ENCODE measurements around the gene ARHGDIG.
"Not testable (repeated sequence)": the region's sequence is repeated elsewhere in the genome, so short reads cannot be mapped to it uniquely, and the experiment has no call there.

The ARHGDIG gene

DNA sequence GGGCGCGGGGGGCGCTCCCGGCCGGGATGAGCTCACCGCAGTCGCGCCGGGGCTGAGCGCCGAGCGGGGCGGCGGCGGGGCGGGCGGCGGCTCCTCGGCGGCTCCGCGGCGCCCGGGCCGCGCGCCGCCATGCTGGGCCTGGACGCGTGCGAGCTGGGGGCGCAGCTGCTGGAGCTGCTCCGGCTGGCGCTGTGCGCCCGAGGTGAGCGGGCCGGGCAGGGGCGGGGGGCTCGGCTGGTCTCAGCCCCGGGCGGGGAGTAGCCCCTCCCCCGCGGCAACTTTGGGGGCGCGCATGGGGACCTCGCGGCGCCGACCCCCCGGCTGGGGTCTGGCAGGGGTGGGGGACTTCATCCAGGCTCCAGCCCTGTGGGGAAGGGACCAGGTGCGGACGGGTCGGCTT is at the start of gene ARHGDIG:
ARHGDIG (plus strand) TSS at position 40 of the 400 bp plus-strand sequence; CDS start at position 130, 90 bp downstream.
- DNase-seq = peak; percentile 53

DNA sequence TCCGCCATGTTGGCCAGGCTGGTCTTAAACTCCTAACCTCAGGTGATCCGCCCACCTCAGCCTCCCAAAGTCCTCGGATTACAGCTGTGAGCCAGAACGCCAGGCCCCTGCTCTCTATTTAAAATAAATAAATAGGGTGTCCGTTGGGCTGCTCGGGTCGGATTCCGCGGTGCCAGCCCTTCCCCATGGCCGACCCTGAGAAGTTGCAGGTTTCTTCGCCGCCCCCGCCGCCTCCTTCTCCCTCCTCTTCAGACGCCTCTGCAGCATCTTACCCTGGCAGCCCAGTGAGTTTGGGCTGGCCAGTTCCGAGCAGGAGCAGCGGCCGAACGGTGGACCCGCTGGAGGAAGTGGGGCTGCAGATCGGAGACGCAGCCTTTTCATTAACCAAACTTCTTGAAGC is 49.4 kb upstream of the ARHGDIG start:
- DNase-seq = no peak

DNA sequence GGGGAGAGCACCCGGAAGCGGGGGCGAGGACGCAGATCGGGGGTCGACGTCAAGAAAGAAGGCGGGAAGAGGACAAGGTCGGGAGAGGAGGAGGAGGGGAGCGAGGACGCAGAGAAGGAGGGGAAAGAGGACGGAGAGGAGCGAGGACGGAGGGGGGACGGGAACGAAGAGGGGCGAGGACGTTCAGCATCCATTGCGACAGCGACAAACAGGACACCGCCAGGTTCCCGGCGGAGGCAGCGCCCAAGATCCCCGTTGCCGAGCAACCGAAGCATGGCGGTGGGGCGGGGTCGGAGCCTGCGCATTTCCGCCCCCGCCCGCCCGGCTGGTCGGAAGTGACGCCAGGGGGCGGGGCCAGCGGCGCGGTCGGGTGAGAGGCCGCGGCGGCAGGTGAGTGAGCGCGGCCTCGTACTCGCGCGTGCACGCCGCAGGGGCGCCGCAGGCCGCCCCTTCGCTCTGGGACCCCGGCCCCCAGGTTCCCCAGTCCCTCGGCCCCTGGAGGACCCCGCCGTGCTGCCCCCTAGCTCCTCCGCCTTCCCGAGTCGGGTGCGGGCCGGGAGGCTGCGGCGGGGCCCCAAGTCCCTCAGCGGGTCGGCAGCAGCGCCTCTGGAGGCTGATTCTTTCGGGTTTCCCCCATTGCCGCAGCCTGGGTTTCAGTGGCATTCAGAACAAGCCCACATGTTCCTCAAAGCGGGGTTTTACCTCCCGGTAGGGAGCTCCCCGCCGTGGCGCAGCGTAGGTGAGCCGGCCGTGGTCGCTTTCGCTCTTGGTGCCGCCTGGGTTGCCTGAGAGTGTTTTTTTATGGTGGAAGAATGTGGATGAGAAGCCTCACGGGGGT is 45.7 kb upstream of the ARHGDIG start, which contains the start of gene FAM234A:
FAM234A (plus strand) TSS at position 354 of the 838 bp plus-strand sequence. CDS start 19,593 bp downstream, outside the sequence.
- DNase-seq = peak; percentile 98

DNA sequence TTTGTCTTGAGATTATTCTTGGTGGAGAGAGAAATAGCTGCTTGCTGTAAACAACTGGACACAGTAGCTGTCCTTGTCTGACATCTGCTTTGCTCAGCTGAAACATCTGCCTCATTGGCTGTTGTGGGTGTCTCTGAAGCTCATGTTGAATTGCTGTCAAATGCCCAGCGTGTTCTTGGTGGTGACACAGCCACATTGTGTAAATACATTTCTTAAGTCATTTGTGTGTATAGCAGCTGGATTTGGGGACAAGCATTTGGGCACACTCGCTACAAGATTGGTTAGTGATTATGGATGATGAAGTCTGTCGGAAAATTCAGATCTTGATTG is 40.5 kb upstream of the ARHGDIG start:
- no peak for DNase-seq

DNA sequence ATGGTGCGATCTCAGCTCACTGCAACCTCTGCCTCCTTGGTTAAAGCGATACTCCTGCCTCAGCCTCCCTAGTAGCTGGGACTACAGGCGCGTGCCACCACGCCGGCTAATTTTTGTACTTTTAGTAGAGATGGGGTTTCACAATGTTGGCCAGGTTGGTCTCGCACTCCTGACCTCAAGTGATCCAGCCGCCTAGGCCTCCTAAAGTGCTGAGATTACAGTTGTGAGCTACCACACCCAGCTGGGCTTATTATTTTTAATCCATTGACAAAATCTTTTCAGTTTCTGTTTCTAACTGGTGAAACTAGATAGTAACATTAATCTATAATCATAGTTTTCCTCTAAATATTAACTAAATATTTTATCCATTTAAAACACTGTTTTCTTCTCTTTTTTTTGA is 39.8 kb upstream of the ARHGDIG start:
- DNase-seq = no peak

DNA sequence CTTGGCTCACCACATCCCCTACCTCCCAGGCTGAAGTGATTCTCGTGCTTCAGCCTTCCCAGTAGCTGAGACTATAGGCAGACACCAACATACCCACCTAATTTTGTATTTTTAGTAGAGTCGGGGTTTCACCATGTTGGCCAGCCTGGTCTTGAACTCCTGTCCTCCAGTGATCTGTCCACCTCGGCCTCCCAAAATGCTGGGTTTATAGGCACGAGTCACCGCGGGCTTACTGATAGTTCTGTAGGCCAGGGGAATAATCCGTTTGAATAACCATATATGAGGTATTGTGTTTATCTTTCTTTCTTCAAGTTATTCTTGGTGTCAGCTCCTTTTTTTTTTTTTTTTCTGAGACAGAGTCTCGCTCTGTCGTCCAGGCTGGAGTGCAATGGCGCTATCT is 38.1 kb upstream of the ARHGDIG start:
- DNase-seq = no peak

DNA sequence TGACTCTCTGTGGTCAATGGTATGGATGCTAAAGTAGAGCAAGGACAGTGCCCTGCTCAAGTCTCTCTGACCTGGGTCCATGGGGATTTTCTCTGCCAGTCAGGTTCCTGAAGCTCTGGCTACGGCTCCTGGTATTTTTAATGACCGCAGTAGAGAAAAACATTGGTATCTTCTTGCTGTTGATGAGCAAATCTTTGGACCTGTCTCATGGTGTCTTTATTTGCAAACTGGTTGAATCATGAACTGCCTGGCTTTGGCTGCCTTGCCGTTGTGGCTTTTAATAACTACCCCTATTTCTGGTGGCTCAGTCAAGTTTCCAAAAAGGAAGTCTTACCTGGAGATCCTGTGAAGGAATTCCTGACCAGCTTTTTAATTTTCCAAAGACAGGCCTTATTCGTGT is 37.0 kb upstream of the ARHGDIG start:
- no peak for DNase-seq

DNA sequence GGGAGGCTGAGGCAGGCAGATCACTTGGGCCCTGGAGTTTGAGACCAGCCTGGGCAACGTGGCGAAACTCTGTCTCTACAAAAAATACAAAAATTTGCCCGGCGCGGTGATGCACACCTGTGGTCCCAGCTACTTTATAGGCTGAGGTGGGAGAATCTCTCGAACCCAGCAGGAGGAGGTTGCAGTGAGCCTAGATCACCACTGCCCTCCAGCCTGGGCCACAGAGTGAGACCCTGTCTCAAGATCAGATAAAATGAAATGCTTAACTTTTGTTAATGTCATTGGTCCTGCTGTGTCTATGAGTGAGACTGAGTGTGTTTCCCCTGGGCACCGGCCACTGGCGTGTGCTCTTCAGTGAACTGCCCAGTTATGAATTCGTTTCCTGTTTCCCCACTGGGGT is 35.3 kb upstream of the ARHGDIG start:
- no peak for DNase-seq

DNA sequence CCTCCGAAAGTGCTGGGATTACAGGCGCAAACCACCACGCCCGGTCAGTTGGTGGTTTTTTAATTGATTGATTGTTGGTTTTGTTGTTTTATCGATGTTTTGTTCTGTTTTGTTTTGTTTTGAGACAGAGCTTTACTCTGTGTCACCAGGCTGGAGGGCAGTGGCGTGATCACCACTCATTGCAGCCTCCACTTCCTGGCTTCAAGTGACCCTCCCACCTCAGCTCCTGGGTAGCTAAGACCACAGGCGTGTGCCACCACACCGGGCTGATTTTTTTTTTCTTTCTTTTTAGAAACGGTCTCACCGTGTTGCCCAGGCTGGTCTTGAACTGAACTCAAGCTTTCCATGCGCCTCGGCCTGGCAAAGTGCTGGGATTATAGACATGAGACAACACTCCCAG is 33.4 kb upstream of the ARHGDIG start:
- DNase-seq = no peak

DNA sequence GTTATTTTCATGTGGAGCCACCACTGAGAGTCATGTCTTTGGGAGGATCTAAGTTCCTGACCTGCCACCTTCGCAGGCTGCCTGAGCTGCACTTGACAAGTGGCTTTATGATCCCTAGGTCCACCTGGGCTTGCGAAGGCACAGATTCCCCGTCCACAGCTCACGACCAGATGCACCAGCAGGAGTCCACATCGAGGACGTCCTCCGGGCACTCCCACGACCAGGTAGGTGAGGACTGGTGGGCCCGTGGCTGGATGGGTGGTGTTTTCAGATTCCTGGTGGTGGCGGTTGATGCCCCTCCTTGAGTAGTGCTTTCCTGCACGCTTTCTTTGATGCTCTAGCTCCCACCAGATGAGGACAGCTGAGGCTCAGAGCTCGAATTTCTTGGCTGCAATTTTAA is 31.0 kb upstream of the ARHGDIG start:
- no peak for DNase-seq

DNA sequence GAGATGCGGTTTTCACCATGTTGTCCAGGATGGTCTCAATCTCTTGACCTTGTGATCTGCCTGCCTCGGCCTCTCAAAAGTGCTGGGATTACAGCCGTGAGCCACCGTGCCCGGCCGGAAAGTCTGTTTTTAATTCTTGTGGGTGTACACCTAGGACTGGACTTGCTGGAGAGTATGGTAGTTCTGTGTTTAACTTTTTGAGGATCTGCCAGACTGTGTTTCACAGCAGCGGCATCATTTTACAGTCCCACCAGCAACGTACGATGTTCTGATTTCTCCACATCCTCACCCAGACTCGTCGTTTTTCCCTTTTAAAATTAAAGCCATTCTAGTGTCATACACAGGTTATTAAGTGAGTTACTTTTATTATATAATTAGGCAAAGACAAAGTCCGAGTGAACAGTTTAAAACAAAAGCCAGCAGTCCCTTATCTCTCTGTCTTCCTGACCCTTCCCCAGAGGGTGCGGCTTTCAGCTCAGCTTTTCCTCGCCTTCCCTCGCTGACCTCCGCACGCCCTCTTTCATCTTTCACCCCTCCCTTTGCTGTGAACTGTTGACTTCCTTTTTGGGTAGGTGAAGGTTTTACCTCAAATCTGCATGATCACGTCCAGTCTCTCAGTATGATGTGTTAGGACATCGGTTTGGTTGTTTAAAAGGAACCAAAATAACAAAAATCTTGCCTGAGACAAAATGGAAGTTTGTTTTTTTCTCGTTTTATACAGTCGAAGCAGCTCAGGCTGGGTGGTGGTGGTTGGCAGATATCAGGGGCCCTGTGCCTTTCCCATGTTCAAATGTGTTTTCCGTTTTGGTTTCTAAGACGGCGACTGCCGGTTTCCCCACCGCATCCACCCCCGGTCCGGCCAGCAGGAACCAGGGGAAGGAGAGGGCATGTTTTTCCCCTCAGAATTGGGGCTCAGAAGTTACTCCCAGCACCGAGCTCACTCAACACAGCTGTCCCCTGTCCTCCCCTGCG is 27.7 kb upstream of the ARHGDIG start:
- DNase-seq = no peak

DNA sequence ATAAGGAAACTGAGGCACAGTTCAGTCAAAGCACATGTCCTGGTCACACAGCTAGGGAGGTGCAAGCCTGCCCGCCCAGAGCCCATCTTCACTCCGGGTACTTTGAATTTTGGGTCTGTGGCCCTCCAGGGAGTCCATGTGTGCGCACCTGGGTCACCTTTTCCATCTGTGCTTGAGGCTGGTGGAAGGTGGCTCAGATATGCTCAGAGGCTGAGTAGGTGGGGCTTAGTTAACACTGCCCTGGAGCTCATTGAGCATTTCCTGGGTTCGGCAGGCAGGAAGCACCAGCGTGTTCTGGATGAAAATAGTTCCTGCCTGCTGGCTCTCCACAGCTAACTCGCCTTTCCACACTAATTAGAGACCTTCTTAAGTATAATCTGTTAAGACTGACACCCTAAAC is 26.6 kb upstream of the ARHGDIG start:
- no peak for DNase-seq

DNA sequence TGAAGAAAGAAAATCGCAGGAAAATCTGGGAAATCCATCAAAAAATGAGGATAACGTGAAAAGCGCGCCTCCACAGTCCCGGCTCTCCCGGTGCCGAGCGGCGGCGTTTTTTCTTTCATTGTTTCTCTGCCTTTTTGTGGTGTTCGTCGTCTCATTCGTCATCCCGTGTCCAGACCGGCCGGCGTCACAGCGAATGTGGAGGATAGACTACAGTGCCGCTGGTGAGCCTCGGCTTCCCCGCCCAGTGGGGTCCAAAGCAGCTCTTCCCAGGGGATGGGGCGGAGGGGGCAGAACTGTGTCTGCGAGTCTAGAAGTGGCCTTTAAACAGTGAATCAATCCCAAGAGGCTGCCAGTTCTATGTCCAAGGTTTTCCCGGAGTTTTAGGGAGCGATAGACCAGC is 25.9 kb upstream of the ARHGDIG start:
- DNase-seq = no peak

DNA sequence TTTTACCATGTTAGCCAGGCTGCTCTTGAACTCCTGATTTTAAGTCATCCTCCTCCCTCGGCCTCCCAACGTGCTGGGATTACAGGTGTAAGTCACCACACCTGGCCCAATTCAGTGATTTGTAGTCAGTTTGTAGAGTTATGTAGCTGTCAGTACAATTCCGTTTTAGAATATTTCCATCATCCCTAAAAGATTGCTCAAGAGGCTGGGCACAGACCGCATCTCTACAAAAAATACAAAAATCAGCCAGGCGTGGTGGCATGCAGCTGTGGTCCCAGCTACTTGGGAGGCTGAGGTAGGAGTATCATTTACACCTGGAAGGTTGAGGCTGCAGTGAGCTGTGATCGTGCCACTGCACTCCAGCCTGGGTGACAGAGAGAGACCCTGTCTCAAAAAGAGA is 25.2 kb upstream of the ARHGDIG start:
- no peak for DNase-seq

DNA sequence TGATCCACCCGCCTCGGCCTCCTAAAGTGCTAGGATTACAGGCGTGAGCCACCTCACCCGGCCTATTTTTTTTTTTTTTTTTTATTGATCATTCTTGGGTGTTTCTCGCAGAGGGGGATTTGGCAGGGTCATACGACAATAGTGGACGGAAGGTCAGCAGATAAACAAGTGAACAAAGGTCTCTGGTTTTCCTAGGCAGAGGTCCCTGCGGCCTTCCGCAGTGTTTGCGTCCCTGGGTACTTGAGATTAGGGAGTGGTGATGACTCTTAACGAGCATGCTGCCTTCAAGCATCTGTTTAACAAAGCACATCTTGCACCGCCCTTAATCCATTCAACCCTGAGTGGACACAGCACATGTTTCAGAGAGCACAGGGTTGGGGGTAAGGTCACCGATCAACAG is 22.3 kb upstream of the ARHGDIG start:
- not testable (repeated sequence) for DNase-seq

DNA sequence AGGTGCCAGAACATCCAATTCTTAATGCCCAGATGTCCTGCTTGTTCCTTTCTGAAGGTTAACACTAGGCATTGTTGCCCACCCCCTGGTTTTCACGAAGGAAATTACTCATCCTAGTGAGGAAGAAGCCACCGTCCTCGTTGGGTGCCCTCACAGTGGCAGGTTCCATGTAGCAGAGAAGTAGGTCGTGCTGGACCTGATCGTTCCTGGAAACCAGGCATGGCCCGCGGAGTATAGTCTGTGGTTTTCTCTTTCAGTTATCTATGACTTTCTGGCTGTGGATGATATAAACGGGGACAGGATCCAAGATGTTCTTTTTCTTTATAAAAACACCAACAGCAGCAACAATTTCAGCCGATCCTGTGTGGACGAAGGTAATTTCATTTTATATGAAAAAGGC is 21.2 kb upstream of the ARHGDIG start:
- no peak for DNase-seq

DNA sequence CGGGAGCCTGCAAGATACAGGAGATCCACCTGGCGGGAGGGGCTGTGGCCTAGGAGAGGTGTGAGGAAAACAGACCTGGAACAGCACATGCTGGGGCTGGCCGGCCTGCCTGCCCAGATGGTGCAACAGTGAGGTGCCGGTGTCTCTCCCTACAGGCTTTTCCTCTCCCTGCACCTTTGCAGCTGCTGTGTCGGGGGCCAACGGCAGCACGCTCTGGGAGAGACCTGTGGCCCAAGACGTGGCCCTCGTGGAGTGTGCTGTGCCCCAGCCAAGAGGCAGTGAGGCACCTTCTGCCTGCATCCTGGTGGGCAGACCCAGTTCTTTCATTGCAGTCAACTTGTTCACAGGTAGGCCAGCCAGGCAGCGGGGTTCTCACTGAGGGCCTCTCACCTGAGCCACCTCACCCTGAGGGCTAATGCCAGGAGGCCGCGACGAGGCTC is 20.6 kb upstream of the ARHGDIG start:
- DNase-seq = no peak

DNA sequence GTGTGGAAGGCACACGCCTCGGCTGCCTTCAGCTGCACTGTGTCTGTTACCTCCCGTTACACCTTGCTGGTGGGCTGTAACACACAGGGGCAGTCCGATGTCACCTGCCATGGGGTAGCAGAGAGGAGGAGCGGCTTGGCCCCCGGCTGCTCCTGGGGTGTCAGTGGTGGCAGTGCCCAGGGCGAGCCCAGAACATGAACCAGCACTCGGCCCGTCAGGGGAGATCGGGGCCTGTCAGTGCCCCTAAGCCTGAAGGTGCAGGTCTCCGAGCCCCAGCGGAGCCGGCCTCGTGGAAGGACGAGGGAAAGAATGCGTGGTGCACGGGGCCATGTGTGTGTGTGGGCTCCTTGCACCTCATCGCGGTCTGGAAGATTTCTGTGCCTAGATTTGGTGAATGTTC is 20.1 kb upstream of the ARHGDIG start:
- DNase-seq = no peak

DNA sequence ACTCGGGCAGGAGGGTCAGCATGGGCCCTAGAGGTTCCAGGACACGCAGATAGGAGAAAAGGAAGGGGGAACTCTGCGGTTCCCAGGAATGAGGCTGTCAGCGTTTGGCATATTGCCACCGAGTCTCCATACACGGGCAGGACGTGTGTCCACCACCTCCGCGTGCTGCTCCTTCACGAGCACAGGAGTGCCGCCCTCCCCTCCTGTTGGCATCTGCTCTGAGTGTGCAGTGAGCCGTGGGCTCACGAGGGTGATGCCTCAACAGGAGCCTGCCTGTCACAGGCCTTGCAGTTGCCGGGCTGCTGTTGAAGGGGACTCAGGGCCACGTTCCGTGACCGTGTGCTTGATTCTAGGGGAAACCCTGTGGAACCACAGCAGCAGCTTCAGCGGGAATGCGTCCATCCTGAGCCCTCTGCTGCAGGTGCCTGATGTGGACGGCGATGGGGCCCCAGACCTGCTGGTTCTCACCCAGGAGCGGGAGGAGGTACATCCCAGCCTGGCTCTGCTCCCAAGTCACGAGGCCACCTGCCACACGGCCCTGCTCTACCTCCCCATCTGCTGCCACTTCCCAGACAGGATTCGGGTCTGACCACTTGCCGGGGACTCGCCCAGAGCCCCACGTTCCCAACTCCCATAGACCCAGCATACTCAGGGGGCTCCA is 19.2 kb upstream of the ARHGDIG start:
- DNase-seq = no peak

DNA sequence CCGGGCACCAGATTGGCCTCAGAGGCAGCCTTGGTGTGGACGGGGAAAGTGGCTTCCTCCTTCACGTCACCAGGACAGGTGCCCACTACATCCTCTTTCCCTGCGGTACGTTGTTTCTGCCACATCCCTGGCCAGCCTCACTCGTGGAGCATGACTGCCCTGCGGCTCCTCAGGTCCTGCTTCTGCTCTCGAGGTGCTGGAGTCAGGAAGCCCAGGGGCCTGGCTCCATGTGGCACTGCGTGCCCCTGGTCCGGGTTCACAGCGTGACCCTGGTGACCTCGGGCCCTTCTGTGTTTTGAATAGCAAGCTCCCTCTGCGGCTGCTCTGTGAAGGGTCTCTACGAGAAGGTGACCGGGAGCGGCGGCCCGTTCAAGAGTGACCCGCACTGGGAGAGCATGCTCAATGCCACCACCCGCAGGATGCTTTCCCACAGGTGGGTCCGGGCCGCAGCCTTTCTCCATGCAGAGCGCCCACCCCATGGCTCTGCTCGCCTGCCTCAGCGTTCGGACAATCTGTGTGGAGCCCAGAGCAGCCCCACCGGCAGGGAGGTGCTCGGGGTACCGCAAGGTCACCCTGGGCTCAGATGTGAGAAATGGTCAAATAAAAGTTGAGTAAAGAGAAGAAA is 18.2 kb upstream of the ARHGDIG start:
- DNase-seq = no peak

DNA sequence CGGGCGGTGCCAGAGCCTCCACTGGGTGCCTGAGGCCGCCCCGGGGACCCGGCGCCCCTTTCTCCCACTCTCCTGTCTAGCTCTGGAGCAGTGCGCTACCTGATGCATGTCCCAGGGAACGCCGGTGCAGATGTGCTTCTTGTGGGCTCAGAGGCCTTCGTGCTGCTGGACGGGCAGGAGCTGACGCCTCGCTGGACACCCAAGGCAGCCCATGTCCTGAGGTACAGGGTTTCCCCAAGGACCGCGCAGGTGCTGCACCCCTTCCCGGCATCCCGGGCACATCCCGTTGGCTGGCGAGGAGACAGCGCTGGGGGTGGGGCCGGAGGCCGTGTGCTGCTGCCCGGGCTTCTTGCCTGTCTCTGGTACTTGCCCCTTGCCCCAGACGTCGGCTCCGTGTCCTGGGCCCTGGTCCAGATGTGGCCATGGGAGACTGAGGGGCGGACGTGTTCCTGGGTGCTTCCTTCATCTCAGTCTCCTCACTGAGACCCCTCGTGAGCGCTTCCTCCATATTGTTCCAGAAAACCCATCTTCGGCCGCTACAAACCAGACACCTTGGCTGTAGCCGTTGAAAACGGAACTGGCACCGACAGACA is 17.1 kb upstream of the ARHGDIG start:
- DNase-seq = no peak

DNA sequence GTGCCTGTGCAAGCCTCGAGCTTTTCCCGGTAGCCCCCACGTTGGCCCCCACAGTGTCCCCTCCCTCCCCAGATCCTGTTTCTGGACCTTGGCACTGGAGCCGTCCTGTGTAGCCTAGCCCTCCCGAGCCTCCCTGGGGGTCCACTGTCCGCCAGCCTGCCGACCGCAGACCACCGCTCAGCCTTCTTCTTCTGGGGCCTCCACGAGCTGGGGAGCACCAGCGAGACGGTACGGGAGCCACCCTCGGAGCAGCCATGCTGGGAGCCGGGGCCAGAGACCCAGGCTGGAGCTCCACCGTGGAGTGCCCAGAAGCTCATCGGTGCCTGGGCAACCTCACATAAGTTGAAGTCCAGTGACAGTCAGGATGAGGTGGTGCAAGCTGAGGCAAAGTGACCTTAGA is 16.4 kb upstream of the ARHGDIG start:
- no peak for DNase-seq

Data from NCI-H69 (cell line).